GM12875 (cell line): ENCODE data around the gene ERN1.

Experiments used
- H3K4me3 ChIP-seq: one replicate; pipeline ENCODE4 v1.5.1; 2011; ENCODE audit warnings: low read depth, low read length, control low read depth
- CTCF ChIP-seq: IDR thresholded peaks from 2 replicates; pipeline ENCODE4 v1.5.1; 2011; ENCODE audit warnings: low read depth, mild to moderate bottlenecking, control low read depth, inconsistent platforms, low read length, moderate library complexity, borderline replicate concordance; ENCODE audit not compliant: insufficient read depth

The ERN1 gene

GRCh38 chr17:64148017-64148631 lies 18.2 kb upstream of the ERN1 start:
- no peak for TF ChIP-seq CTCF
- H3K4me3 ChIP-seq: no peak overlapping the region

GRCh38 chr17:64147110-64148016 lies 17.4 kb upstream of the ERN1 start:
- no peak for TF ChIP-seq CTCF
- peak overlapping the region; percentile 88 for H3K4me3 ChIP-seq

- H3K4me3 ChIP-seq: peak overlapping the region; percentile 88
- TF ChIP-seq CTCF: no peak
Measured at GRCh38 chr17:64146418-64147109, 16.6 kb upstream of the ERN1 start.

GRCh38 chr17:64145751-64146417 lies 15.9 kb upstream of the ERN1 start:
- peak overlapping the region; percentile 88 for H3K4me3 ChIP-seq
- TF ChIP-seq CTCF: no peak

- no peak for TF ChIP-seq CTCF
- peak overlapping the region; percentile 64 for H3K4me3 ChIP-seq
Measured at GRCh38 chr17:64145375-64145750, 15.4 kb upstream of the ERN1 start.

GRCh38 chr17:64139542-64139941 lies 9.6 kb upstream of the ERN1 start:
- H3K4me3 ChIP-seq: no peak overlapping the region
- TF ChIP-seq CTCF: no peak
